HepG2 (cell line): Measurements from ENCODE around the gene GNAZ. TPM values are rescaled to one million over a fixed set of nuclear protein-coding genes. Genes with fewer than 3 reads are reported as not detected.

Experiments
- ATAC-seq: fragments of 200-7000 bp; cut with Tn5 transposase; 3 replicates; pipeline ENCODE4 v1.9.1; 2020; ENCODE audit warnings: mild to moderate bottlenecking, moderate library complexity
- BruUV-seq: library from RNA; stranded (reverse); fragments of 400-500 nt; replicated peaks from 2 replicates; lab custom pipeline; 2021; lab: Mats Ljungman, UMichigan
- CTCF ChIA-PET: fragments of 300-600 bp; formaldehyde crosslinking; extraction: SDS; loops from one replicate; lab custom pipeline; 2021; ENCODE audit warnings: low total read pairs, inconsistent platforms, low intra/inter-chr PET ratio; lab: Yijun Ruan, JAX
- POLR2A ChIA-PET: fragments of 350-600 bp; sonication (Branson Sonifier 250); formaldehyde crosslinking; loops from one replicate; lab custom pipeline; 2020; ENCODE audit warnings: antibody characterized with exemption, inconsistent platforms; lab: Yijun Ruan, JAX
- DNase-seq: peaks from one replicate; pipeline ENCODE4 v3.0.0-alpha.2; 2015; ENCODE audit warnings: low spot score
- FAIRE-seq: peaks from 3 replicates; lab custom pipeline; 2011; peaks lifted over from hg19 to GRCh38; lab: Jason Lieb, UNC
- H2AFZ ChIP-seq: one replicate; pipeline ENCODE4 v1.6.1; 2011; ENCODE audit warnings: low read length, inconsistent platforms
- H3K27ac ChIP-seq: fragments of 300-600 bp; 3 replicates; pipeline ENCODE4 v1.8.0; 2011; ENCODE audit warnings: mixed run types, mild to moderate bottlenecking, mixed read lengths, low read length, inconsistent platforms; ENCODE audit not compliant: insufficient read depth; ENCODE audit errors: extremely low read length
- H3K27me3 ChIP-seq, 2 experiments: fragments of 200-600 bp in 1 of 2; 2 replicates in 1 of 2; 3 replicates in 1 of 2; pipeline versions ENCODE4 v1.6.0 to v1.8.0; 2011; ENCODE audit warnings: low read length in 2 of 2, mild to moderate bottlenecking in 2 of 2, moderate library complexity in 2 of 2, inconsistent platforms in 1 of 2; ENCODE audit not compliant: insufficient read depth in 2 of 2, control insufficient read depth in 1 of 2
- H3K36me3 ChIP-seq, 2 experiments: fragments of 200-600 bp in 1 of 2; replicated peaks in 1 of 2; 2 replicates in 1 of 2; 3 replicates in 1 of 2; pipeline versions ENCODE4 v1.5.1 to v1.8.0; 2011; ENCODE audit warnings: low read length in 2 of 2, inconsistent platforms in 1 of 2; ENCODE audit not compliant: insufficient read depth in 2 of 2, control insufficient read depth in 1 of 2
- H3K4me1 ChIP-seq: 2 replicates; pipeline ENCODE4 v1.5.1; 2012; ENCODE audit warnings: low read length, inconsistent platforms; ENCODE audit not compliant: insufficient read depth
- H3K4me2 ChIP-seq: 2 replicates; pipeline ENCODE4 v1.6.0; 2011; ENCODE audit warnings: low read depth, low read length, inconsistent platforms
- H3K4me3 ChIP-seq, 3 experiments: fragments of 200-600 bp in 1 of 3; sonication (generic), shearing (Covaris generic) in 1 of 3; replicated peaks in 1 of 3; 2 replicates each; pipeline ENCODE4 v1.5.1; 2011 to 2016; ENCODE audit warnings: low read length in 3 of 3, inconsistent platforms in 2 of 3, low read depth in 2 of 3, mild to moderate bottlenecking in 2 of 3, control low read depth in 1 of 3, mixed read lengths in 1 of 3; ENCODE audit not compliant: insufficient read depth in 1 of 3
- H3K79me2 ChIP-seq: one replicate; pipeline ENCODE4 v1.6.1; 2011; ENCODE audit warnings: low read length, inconsistent platforms; ENCODE audit not compliant: insufficient read depth
- H3K9ac ChIP-seq: 2 replicates; pipeline ENCODE4 v1.6.0; 2011; ENCODE audit warnings: mild to moderate bottlenecking, low read depth, low read length, inconsistent platforms; ENCODE audit not compliant: insufficient read depth
- H3K9me3 ChIP-seq: 2 replicates; pipeline ENCODE4 v1.5.1; 2012; ENCODE audit warnings: mild to moderate bottlenecking, low read length
- H4K20me1 ChIP-seq: 2 replicates; pipeline ENCODE4 v1.6.0; 2011; ENCODE audit warnings: inconsistent platforms, mild to moderate bottlenecking, low read length, moderate library complexity; ENCODE audit not compliant: insufficient read depth
- CCAR2 ChIP-seq: fragments of 200-400 bp; formaldehyde crosslinking; optimal IDR thresholded peaks from 2 replicates; pipeline ENCODE3; 2018; ENCODE audit warnings: low read depth, mild to moderate bottlenecking, low read length, moderate library complexity
- JARID2 ChIP-seq: sonication (generic); formaldehyde crosslinking; IDR thresholded peaks from 2 replicates; pipeline ENCODE4 v1.8.1; 2023; ENCODE audit warnings: missing genetic modification reagents, inconsistent platforms; ENCODE audit not compliant: insufficient replicate concordance
- MIER3 ChIP-seq: IDR thresholded peaks from 2 replicates; pipeline ENCODE4 v1.6.1; 2016; ENCODE audit warnings: missing compliant biosample characterization, borderline replicate concordance
- MYC ChIP-seq: sonication (generic); formaldehyde crosslinking; IDR thresholded peaks from 2 replicates; pipeline ENCODE4 v1.9.0; 2021; ENCODE audit warnings: missing genetic modification reagents, borderline replicate concordance
- PAWR ChIP-seq: sonication (generic); formaldehyde crosslinking; IDR thresholded peaks from 2 replicates; pipeline ENCODE4 v1.4.0; 2020; ENCODE audit warnings: missing genetic modification reagents, mild to moderate bottlenecking, borderline replicate concordance
- ZKSCAN1 ChIP-seq: fragments of 150-350 bp; IDR thresholded peaks from 2 replicates; pipeline ENCODE4 v1.6.1; 2014; ENCODE audit warnings: low read length
- ZNF160 ChIP-seq: sonication (generic); formaldehyde crosslinking; IDR thresholded peaks from 2 replicates; pipeline ENCODE4 v1.8.0; 2022; ENCODE audit warnings: mild to moderate bottlenecking, inconsistent platforms, missing genetic modification reagents
- ZNF17 ChIP-seq: sonication (generic); formaldehyde crosslinking; IDR thresholded peaks from 2 replicates; pipeline ENCODE4 v1.5.0; 2020; ENCODE audit warnings: mild to moderate bottlenecking, missing genetic modification reagents
- ZNF549 ChIP-seq: sonication (generic); formaldehyde crosslinking; IDR thresholded peaks from 2 replicates; pipeline ENCODE4 v1.5.0; 2020; ENCODE audit warnings: missing genetic modification reagents
- ZNF614 ChIP-seq: IDR thresholded peaks from 2 replicates; pipeline ENCODE4 v1.6.1; 2018; ENCODE audit warnings: missing biosample characterization, missing genetic modification reagents, inconsistent platforms, borderline replicate concordance
- ZNF672 ChIP-seq: sonication (generic); formaldehyde crosslinking; IDR thresholded peaks from 2 replicates; pipeline ENCODE4 v1.8.1; 2022; ENCODE audit warnings: missing genetic modification reagents
- ZNF816 ChIP-seq: sonication (generic); formaldehyde crosslinking; IDR thresholded peaks from 2 replicates; pipeline ENCODE4 v1.8.0; 2022; ENCODE audit warnings: missing genetic modification reagents, mild to moderate bottlenecking, borderline replicate concordance
- ZSCAN22 ChIP-seq: sonication (generic); formaldehyde crosslinking; IDR thresholded peaks from 2 replicates; pipeline ENCODE4 v1.4.0; 2020; ENCODE audit warnings: mild to moderate bottlenecking, missing genetic modification reagents
- WGBS: methylation state at CpG from one replicate; pipeline ENCODE4 v1.1.6; 2017; ENCODE audit warnings: low lambda C conversion rate; 5-methylcytosine and 5-hydroxymethylcytosine counted together
- in situ Hi-C: cut with HindIII; loops from 2 replicates; pipeline ENCODE4 v1.10.0; 2017; ENCODE audit warnings: low pct_unique_long_range_greater_than_20kb; ENCODE audit not compliant: extremely low pct_ligation_motif_present
- intact Hi-C: fragments of 100-400 bp; cut with micrococcal nuclease; formaldehyde crosslinking; loops from one replicate; pipeline ENCODE4 v1.10.0; 2022; ENCODE audit not compliant: unreplicated experiment
- polyA plus RNA-seq, 8 experiments: library from polyadenylated mRNA; depleted of rRNA in 3 of 8; stranded (reverse) in 7 of 8; unstranded in 1 of 8; fragments of >200 nt; fragmentation: Illumina TruSeq in 4 of 8; extraction: Trizol in 4 of 8; gene quantifications; 2 replicates each; pipeline versions ENCODE4 v1.2.1 to v1.2.3, GENCODE V29; 2011 to 2016; ENCODE audit warnings: low read depth in 4 of 8, missing spikeins in 1 of 8, mixed read lengths in 1 of 8; ENCODE audit not compliant: insufficient read depth in 1 of 8
- total RNA-seq, 5 experiments: library from RNA; depleted of rRNA; stranded (reverse); fragments of >200 nt; fragmentation: Illumina TruSeq; extraction: Trizol; gene quantifications; 2 replicates each; pipeline ENCODE4 v1.2.3, GENCODE V29; 2016; ENCODE audit warnings: low read depth in 1 of 5
- TF ChIP-seq, protein P1 (sequence below): sonication (generic); formaldehyde crosslinking; conservative IDR thresholded peaks from 2 replicates; pipeline ENCODE4 v1.8.1; 2023; ENCODE audit warnings: missing genetic modification reagents
- TF ChIP-seq, protein P2 (sequence below): IDR thresholded peaks from 2 replicates; pipeline ENCODE4 v1.6.1; 2016; ENCODE audit warnings: low read depth
- TF ChIP-seq, protein P3 (sequence below): sonication (generic); formaldehyde crosslinking; IDR thresholded peaks from 2 replicates; pipeline ENCODE4 v1.4.0; 2020; ENCODE audit warnings: missing genetic modification reagents

The GNAZ gene
- total and polyA plus RNA-seq, 2 of the 13 experiments (the other 11 are each of a cell fraction or from before 2014, with no cell fraction given) = 11.4 to 22.3 TPM

DNA sequence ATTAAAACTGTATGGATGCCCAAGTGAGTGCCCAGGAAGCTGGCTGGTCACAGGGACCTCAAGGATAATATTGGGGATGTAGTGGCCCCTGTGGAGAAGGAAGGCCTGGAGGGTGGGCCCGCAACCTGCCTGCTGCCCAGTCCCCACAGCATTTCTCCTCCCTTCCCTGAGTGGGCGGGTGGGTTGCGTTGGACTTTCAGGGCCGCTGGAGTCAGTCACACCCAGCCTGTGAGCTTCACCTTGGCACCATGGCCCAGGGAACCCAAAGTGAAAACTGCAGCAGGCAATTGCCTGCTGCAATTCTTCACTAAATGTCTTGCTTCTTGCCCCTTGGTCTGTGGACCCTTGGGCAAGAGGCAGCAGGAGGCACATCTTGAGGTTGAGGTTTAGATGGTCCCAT lies 4.7 kb downstream of the GNAZ start (continued):
- TF ChIP-seq, protein P1, sequence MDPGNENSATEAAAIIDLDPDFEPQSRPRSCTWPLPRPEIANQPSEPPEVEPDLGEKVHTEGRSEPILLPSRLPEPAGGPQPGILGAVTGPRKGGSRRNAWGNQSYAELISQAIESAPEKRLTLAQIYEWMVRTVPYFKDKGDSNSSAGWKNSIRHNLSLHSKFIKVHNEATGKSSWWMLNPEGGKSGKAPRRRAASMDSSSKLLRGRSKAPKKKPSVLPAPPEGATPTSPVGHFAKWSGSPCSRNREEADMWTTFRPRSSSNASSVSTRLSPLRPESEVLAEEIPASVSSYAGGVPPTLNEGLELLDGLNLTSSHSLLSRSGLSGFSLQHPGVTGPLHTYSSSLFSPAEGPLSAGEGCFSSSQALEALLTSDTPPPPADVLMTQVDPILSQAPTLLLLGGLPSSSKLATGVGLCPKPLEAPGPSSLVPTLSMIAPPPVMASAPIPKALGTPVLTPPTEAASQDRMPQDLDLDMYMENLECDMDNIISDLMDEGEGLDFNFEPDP (CRISPR knock-in tag) = no peak
- TF ChIP-seq ZNF17 (CRISPR knock-in tag) (no peak), CCAR2 (no peak), JARID2 (CRISPR knock-in tag) (no peak), ZNF672 (no peak)

DNA sequence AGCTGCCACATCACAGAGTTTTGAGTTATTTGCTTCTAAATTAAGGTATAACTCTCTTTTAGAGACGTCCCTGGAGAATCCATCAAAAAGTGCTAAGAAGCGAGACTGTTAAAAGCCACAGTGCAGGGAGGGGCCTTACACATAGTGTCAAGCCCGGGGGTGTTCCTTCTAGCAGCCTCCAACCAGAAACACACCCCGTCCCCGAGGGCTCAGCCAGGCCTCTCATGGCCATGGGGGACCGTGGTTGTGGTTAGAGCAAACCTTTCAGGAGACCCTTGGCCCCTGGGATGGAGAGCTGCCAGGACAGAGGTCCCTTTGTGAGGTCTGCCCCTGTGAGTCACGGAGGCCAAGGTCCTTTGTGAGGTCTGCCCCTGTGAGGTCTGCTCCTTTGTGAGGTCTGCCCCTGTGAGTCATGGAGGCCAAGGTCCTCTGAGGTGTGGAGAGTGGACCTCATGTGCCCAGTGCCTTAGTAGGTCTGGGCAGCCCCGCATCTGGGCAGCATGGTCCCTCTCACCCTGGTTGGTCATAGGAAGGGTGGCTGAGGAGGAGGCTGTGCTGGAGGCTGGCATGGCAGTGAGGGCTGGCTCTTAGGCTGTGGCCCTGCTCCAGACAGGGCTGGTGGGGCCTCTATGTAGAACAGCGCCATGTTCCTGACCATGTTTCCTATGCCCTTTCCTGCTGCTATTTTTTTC lies 5.4 kb downstream of the GNAZ start:
- in situ Hi-C loops = no loop called here
- peak overlapping the region; percentile 59 for H3K4me2 ChIP-seq
- intact Hi-C loops = loop anchor here (10.0 kb wide), 1 partner anchor 49 kb away; no protein-coding TSS in a partner anchor
- no peaks in the 10 kb centered on the region for H3K27me3 ChIP-seq
- DNase-seq = peak; percentile 99
- peaks cover 94% of the 10 kb centered on the region for H3K4me1 ChIP-seq
- H3K36me3 ChIP-seq = no peaks in the 10 kb centered on the region; a peak in 1 of 5 replicates
- H4K20me1 ChIP-seq = no peaks in the 10 kb centered on the region
- no peaks in the 10 kb centered on the region for H3K9me3 ChIP-seq
- no TSS peak for BruUV-seq
- peak; percentile 100 for FAIRE-seq
- ATAC-seq = peak; percentile 85
- CTCF ChIA-PET = no interaction called here
- peak overlapping the region; percentile 71 for H3K9ac ChIP-seq
- peak overlapping the region in 1 of 3 experiments; percentile 9; a peak in 1 of 6 replicates for H3K4me3 ChIP-seq
- WGBS = 20% methylated on average over 5 of the region's 9 CpGs
- peaks cover 85% of the 10 kb centered on the region for H3K79me2 ChIP-seq
- H2AFZ ChIP-seq = no peak overlapping the region
- POLR2A ChIA-PET = interaction anchor here (0.6 to 3.1 kb wide), 14 partner anchors 10 to 115 kb away, joined by 3 to 14 read pairs (median 5); partner anchors contain the start of genes RAB36 and RSPH14
- H3K27ac ChIP-seq = peak overlapping the region; percentile 97
- TF ChIP-seq MIER3 (CRISPR knock-in tag) = peak; percentile 93; the same call in 1 of the 2 replicates
- no peak for TF ChIP-seq ZSCAN22
- TF ChIP-seq ZNF160 = peak; percentile 55; the same call in 1 of the 2 replicates
- TF ChIP-seq MYC (CRISPR knock-in tag) = peak; percentile 95
- 0 out of 2 replicates have a peak, but pooled peaks have one; percentile 53 for TF ChIP-seq PAWR (CRISPR knock-in tag)
- TF ChIP-seq ZKSCAN1 = peak; percentile 99
- TF ChIP-seq, protein P2, sequence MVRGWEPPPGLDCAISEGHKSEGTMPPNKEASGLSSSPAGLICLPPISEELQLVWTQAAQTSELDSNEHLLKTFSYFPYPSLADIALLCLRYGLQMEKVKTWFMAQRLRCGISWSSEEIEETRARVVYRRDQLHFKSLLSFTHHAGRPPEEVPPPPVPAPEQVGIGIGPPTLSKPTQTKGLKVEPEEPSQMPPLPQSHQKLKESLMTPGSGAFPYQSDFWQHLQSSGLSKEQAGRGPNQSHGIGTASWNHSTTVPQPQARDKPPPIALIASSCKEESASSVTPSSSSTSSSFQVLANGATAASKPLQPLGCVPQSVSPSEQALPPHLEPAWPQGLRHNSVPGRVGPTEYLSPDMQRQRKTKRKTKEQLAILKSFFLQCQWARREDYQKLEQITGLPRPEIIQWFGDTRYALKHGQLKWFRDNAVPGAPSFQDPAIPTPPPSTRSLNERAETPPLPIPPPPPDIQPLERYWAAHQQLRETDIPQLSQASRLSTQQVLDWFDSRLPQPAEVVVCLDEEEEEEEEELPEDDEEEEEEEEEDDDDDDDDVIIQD = peak; percentile 78; the same call in 1 of the 2 replicates
- TF ChIP-seq ZNF614 = no peak; the same call in 1 of the 2 replicates
- no peak for TF ChIP-seq ZNF549 (CRISPR knock-in tag)
- TF ChIP-seq, protein P3, sequence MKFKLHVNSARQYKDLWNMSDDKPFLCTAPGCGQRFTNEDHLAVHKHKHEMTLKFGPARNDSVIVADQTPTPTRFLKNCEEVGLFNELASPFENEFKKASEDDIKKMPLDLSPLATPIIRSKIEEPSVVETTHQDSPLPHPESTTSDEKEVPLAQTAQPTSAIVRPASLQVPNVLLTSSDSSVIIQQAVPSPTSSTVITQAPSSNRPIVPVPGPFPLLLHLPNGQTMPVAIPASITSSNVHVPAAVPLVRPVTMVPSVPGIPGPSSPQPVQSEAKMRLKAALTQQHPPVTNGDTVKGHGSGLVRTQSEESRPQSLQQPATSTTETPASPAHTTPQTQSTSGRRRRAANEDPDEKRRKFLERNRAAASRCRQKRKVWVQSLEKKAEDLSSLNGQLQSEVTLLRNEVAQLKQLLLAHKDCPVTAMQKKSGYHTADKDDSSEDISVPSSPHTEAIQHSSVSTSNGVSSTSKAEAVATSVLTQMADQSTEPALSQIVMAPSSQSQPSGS (CRISPR knock-in tag) = peak; percentile 91
- no peak for TF ChIP-seq ZNF816 (CRISPR knock-in tag)
